HG02852 (cell line): ENCODE measurements around the gene KCTD7.
A peak's percentile ranks its signal among the peaks of the same experiment; 100 is the strongest.
"Not testable (repeated sequence)": the region's sequence is repeated elsewhere in the genome, so short reads cannot be mapped to it uniquely, and the experiment has no call there.

Experiments
- ATAC-seq: cut with Tn5 transposase; IDR thresholded peaks from one replicate; pipeline ENCODE4 v1.9.1; 2021; ENCODE audit warnings: mild to moderate bottlenecking, moderate library complexity; ENCODE audit not compliant: unreplicated experiment

The KCTD7 gene

DNA sequence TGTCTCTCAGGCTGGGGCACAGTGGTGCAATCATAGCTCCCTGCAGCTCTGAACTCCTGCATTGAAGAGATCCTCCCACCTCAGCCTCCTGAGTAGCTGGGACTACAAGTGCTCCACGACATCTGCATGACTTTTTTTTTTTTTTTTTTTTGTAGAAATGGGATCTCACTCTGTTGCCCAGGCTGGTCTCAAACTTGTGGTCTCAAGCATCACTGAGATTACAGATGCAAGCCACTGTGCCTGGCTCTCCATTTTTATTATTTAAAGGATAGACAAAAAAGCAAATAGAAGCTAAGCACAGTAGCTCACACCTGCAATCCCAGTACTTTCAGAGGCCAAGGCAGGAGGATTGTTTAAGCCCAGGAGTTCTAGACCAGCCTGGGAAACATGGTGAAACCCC lies 13.0 kb upstream of the KCTD7 start:
- no peak for ATAC-seq

DNA sequence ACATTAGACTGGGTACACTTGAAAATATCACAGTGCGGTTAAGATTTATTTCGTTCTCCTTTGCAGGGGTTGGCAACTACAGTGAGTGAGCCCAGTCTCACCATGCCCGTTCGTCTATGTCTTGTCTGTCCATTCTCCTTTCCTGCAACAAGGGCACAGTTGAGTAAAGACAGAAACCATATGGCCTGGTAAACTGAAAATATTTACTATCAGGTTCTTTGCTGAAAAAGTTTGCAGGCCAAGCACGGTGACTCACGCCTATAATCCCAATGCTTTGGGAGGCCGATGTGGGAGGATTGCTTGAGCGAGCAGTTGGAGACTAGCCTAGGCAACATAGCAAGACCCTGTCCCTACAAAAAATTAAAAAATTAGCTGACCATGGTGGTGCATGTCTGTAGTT lies 11.4 kb upstream of the KCTD7 start:
- no peak for ATAC-seq

DNA sequence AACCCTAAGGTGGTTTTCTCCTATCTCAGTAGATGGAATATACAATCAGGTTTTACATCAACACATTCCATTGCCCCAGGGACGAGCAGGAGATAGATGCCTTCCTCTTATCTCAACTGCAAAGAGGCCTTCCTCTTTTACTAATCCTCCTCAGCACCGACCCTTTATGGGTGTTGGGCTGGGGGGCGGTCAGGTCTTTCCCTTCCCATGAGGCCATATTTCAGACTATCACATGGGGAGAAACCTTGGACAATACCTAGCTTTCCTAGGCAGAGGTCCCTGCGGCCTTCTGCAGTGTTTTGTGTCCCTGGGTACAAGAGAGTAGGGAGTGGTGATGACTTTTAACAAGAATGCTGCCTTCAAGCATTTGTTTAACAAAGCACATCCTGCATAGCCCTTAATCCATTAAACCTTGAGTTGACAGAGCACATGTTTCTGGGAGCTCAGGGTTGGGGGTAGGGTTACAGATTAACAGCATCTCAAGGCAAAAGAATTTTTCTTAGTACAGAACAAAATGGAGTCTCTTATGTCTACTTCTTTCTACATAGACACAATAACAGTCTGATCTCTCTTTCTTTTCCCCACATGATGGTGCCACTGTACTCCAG lies 9.2 kb upstream of the KCTD7 start:
- not testable (repeated sequence) for ATAC-seq

DNA sequence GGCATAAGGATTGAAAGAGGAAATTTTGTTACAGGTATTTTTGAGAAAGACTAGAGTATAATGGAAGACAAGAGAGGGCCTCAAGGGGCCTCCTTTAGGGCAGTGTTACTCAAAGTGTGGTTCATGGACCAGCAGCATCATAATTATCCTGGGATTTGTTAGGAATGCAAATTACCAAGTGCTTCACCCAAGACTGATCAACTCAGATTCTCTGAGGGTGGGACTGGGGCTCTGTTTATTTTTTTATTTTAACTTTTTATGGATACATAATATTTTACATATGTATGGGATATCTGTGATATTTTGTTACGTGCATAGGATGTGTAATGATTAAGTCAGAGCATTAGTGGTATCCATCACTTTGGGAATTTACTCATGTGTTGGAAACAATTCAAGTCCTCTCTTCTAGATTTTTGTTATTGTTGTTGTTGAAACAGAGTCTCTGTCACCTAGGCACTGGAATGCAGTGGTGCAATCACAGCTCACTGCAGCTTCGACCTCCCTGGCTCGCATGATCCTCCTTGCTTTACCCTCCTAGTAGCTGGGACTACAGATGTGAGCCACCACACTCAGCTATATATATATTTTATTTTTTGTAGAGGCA lies 2.2 kb upstream of the KCTD7 start:
- ATAC-seq = no peak

DNA sequence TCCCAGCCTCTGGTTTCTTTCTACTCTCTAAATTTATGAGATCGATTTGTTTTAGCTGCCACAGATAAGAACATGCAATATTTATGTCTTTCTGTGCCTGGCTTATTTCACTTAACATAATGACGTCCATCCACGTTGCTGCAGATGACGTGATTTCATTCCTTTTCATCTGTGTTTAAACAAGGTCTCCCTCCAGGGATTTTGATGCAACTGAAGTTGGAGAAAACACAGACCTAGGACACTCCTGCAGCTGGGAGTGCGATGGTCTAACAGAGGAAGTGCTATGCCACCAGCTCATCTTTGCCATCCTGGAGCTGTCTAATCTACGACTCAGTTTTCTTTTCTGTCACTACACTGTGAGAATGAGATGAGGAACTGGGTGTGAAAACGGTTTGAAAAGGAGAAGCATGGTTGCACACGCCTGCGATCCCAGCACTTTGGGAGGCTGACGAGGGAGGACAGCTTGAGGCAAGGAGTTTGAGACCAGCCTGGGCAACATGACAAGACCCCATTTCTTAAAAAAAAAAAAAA lies 1.5 kb upstream of the KCTD7 start:
- no peak for ATAC-seq

DNA sequence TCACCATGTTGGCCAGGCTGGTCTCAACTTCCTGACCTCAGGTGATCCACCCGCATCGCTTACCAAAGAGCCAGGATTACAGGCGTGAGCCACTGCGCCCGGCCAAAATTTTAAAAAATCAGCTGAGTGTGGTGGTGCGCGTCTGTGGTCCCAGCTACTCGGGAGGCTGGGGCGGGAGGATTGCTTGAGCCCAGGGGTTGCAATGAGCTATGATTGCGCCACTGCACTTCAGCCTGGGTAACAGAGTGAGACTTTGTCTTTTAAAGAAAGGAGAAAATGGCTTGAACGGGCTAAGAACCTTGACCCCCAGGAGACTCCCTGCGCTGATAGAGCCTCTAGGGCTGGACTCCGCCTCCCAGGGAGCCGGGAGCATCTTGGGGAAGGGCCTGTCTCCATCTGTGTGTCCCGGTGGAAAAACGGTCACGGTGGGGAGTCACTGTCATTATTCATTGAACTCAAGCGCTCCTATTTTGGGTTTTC lies 760 bp upstream of the KCTD7 start:
- ATAC-seq = peak; percentile 2

DNA sequence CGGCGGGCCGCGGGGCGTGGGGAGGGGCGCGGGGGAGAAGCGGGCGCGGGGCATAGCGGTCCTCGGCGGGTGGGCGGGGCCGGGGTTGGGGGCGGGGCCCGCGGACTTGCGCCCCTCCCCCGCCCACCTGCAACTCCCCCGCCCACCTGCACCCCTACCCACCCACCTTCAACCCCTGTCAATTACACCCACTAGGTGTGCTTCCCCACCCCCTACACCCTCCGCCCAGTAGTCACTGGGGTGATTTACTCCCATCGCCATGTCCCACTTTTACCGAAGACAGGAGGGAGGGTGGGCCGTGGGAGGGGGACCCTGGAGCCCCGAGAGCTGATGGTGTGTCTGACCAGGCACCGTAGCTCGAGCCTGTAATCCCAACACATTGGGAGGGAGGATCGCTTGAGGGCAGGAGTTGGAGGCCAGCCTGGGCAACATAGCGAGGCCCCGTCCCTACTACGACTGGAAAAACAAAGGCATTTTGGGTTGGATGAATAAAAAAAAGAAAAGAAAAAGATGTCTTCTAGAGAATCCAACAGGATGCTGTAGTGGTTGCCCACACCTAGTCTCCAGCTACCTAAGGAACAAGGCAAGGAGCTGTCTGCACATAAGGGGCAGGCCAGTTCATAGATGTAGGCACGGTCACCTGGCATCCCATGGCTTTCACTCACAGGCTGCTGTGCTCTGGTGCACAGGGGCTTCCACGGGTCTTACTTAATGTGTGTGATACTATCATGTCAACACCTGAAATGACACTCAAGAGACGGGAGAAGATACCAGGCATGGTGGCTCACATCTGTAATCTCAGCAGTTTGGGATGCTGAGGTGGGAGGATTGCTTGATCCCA lies 761 bp downstream of the KCTD7 start:
- ATAC-seq = peak; percentile 5

DNA sequence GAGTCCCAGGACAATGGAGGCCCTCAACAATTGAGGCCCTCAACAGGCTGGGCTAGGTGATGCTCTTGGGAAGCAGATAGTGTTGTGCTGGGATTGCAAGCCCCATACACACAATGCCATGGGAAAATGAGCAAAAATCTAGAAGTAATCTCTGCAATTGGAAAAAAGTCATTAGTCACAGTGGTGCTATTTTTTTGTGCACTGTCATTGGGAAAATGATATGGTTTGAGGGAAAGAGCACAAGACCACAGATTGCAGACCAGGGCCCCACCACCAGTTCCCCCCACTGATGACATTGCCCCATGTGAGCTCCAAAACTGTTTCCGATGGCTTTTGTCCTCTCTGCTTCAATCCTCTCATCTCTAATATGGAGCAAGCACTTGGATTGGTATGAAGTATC lies 1.9 kb downstream of the KCTD7 start:
- ATAC-seq = no peak

DNA sequence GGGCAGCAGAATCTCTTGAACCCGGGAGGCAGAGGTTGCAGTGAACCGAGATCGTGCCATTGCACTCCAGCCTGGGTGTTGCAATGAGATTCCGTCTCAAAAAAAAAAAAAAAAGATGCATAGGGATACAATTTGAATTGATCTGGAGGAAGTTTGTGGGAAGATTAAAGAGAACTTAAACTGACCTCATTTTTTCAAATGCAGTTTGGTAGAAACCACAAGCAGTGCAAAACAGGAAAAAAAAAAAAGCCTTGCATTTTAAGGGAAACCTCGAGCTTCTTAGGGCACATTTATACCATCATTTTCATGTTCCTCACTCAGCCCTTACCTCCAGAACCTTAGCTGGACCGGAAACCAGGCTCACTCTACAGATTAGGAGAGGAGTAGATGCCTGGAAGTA lies 2.8 kb downstream of the KCTD7 start:
- ATAC-seq = no peak

DNA sequence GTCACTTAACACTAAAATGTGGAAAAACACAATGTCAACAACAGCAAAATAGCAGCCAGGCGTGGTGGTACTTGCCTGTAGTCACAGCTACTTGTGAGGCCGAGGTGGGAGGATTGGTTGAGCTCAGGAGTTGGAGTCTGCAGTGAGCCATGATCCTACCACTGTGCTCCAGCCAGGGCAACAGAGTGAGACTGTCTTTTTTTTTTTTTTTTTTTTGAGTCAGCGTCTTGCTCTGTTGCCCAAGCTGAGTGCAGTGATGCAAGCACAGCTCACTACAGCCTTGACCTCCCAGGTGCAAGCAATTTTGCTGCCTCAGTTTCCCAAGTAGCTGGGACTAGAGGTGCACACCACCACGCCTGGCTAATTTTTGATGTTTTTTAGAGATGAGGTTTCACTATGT lies 6.1 kb downstream of the KCTD7 start:
- ATAC-seq = no peak

DNA sequence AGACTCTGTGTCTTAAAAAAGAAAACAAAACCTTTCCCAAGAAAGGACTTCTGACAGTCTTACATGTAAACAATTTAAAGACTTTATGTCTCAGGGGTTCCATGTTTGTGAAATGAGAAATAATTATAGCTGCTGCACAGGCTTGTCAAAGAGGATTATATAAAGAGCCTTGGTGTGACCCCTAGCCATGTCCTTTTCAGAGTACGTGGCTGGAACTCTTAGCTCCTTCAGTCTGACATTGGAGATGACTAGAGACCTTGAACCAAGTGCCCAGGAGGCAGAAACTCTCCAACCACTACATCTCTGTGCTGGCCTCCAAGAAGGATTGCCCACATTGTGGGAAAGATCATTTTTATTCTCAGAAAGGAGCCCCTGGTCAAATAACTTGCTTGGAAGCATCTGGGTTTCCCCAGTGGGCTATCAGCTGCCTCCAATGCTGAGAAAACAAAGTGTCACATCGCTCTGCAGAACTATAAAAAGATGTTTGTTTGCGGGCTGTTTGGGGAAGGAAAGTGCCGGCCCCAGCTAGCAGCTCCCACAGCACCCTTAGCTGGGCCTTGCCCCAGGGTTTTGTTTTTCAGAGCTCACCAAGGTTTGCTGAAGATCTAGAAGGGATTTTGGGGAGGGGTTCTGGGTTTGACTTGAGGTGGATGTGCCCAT lies 6.8 kb downstream of the KCTD7 start:
- ATAC-seq = not testable (repeated sequence)

DNA sequence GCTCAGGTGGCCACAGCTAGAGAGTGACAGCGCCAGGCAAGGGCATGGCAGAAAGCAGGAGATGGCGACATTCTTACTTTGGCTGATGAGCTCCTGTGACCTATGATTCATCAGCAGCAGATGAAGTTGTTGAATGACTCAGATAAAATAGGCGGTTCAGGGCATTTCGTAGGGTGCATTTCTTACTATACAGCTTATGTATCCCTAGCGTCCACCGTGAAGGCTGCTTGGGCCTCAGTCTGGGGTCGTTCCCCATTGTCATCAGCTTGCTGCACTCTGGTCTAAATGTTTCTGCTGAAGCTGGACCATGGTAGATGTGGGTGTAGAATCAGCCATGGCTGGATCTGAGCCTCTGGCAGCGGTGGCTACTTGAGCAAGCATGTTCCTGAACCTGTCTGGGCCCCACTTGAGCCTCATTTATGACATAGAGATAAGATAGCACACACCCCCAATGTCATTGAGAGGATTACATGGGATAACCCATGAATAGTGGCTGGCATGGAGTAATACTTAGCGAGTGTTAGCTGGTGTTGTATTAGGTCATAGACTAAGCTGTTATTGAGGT lies 7.4 kb downstream of the KCTD7 start:
- ATAC-seq = not testable (repeated sequence)

DNA sequence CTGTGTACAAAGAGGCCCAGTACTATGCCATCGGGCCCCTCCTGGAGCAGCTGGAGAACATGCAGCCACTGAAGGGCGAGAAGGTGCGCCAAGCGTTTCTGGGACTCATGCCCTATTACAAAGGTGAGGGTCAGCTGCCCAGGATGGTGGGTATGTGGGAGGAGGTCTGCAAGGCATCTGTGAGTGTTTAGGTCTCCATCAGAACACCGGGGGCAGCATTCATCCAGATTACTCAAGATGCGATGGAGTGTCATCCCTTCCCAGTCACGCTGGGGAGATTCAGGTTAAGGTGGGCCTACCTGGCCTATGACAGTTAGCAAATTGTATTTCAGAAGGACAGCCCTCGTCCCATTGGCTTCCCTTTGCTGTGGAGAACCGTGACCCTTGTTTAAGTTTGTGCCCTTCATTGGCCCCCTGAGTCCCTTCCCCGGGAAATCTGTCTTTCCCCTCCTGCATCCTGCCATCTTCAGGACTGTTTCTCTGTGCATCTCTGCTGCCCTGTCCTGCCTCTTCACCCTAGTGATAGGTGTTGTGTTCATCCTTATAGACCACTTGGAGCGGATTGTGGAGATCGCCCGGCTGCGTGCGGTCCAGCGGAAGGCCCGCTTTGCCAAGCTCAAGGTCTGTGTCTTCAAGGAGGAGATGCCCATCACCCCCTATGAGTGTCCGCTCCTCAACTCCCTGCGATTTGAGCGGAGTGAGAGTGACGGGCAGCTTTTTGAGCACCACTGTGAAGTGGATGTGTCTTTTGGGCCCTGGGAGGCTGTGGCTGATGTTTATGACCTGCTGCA lies 9.8 kb downstream of the KCTD7 start:
- ATAC-seq = no peak

DNA sequence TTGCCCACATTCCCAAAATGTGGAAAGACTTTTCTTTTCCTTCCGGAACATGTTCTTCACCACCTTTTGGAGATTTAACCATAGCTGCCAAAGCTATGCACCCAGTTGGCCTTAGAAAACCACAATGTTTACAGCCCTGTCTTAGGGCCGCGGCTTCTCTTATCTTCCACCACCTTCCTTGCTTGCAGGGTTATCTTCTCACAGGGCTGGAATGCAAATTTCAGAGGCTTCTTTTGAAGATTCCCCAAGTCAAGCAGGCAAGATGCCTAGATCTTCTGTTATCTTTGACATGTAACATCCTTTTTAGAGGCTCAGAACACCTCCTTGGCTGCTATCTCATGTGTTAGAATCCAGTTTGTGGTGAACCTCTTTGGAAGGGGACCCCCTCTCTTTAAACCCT lies 11.1 kb downstream of the KCTD7 start:
- ATAC-seq = no peak

DNA sequence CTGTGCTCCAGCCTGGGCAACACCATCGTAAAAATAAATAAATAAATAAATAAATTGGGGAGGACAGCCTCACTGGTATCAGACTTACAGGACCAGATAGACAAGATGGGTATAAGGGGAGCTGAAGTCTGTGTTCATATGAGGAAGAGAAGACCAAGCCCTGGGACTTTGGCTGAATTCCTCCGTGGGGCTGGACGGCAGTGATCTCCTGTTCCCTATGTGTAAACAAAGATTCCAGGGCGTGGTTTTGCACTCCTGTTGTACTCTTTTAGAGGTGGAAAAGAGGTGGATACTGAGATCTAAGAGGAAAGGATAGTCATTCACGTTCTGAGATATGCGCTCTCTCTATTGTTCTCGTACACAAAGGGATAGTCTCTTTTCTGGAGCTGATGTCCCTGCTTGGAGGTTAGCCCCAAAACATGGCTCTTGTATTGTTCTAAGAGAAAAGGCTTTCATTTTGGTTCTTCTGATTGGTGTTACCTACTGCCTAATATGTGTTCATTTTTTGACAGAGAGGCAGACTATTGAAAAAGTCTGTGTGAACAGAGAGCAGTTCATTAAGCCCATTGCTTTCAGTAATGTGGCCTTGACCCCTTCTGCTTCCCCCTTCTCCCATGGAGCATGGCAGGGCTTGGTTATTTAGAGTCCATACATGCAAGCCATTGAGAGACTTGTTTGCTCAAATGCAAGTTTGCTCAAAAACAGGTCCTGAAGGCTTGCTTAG lies 12.3 kb downstream of the KCTD7 start:
- no peak for ATAC-seq

DNA sequence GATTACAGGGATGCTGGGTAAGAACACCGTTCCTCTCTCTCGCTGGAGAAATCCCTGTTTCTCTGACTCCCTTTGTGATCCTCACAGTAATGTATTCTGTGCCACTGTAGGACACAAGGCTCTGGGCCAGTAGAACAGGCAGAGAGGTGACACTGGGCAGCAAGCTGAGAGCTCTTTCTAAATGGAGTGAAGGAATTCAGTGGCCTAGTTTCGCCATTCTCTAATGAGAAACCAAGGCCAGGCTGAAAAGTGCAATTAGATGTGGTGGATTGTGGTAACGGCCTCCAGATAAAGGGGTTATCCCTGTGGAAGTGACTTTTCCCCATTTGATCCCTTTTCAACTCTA lies 12.8 kb downstream of the KCTD7 start:
- no peak for ATAC-seq

DNA sequence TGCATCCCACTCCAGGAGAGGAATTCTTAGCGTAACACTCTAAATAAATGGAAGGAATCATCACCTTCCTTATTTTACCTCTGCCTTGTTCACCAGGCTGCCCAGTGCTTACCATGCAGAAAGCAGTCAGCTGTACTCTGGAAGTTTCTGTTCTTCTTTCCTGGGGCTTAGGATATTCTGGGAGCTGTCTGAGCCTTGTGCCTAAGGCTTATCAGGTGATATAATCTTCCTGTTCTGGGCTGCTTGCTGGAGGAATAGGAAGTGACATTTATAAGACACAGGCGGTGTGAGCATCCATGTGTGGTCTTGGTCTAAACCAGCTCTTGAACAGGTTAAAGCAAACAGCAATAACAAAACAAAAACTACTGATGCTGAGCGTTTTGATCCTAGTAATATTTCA lies 13.5 kb downstream of the KCTD7 start:
- no peak for ATAC-seq

DNA sequence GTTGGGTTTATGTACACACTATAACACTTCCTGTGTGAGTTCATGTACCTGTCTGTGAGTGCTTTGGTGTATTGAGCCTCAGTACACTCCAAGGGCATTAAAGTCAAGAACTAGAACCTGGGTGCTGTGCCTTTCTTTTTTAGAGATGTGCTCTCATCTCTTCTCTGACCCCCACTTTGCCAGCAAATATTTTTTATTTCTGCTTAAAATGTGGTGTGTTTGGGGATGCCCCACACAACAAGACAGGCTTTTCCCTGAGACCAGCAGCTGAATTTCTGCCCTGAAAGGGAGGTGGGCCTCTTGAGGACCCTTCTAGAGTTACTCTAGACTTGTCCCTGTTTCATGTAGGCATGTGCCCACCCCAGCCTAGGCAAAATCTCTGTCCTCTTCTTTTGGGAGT lies 14.3 kb downstream of the KCTD7 start:
- ATAC-seq = no peak

DNA sequence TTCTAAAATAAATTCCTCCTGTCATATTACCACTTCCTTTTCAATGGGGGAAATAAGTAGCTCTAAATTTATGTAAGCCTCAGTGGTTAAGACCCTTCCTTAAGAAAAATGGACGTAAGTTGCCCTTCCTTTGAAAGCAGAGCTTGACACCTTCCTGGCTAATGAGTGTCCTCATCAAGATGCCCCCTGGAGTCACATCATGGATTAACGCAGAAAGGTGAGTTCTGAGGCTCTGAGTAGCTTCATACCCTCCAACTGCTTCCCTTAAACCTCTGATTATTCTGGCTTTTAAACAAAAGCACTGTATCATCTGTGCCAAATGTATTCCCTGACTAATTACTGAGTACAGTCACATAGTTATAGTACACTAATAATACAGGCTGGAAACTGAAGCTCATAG lies 14.7 kb downstream of the KCTD7 start:
- no peak for ATAC-seq

DNA sequence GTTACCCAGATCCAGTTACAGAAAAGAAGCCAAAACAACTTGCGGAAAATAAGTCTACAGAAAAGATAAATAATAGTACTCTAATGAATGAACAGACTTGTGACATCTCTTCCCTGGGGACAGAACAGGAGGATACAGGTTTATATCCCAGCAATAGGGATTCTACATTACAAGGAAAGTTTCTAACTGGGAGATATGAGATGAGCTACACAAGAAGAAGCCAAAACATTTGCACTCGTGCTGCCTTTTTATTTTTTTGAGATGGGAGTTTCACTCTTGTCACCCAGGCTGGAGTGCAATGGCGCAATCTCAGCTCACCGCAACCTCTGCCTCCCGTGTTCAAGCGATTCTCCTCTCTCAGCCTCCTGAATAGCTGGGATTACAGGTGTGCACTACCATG lies 22.3 kb downstream of the KCTD7 start:
- ATAC-seq = not testable (repeated sequence)
